IPS-NIHi11 (cell line): ENCODE results near the gene SIRPA.
"Not testable (repeated sequence)": the region's sequence is repeated elsewhere in the genome, so short reads cannot be mapped to it uniquely, and the experiment has no call there.

ENCODE experiments used
- DNase-seq: peaks from one replicate; pipeline ENCODE4 v3.0.0; 2012; ENCODE audit warnings: mixed read lengths, low spot score

Gene SIRPA

GRCh38 chr20:1907586-1907985 is 12.4 kb downstream of the SIRPA start:
- DNase-seq: no peak

GRCh38 chr20:1908191-1908590 is 13.0 kb downstream of the SIRPA start:
- DNase-seq: no peak

- DNase-seq: no peak
Measured at GRCh38 chr20:1909097-1909496, 13.9 kb downstream of the SIRPA start.

DNA sequence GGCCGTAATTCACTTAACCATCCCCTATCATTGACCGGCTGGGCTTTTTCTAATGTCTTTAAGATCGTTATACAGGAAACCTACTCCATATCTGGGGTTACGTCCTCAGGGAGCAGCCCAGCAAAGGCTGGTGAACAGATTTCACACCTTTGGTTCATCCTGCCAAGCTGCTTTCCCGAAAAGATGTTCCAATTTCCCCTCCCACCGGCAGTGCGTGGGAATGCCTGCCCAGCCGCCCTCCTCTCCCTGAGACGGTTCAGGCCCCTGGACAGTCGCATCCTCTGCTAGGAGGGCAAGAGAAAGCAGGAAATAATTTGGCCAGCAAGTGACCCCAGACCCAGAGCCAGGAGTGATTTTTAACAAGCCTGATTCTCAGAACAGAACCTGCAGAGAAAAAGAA is 16.3 kb downstream of the SIRPA start:
- no peak for DNase-seq

- no peak for DNase-seq
Measured at GRCh38 chr20:1912053-1912452, 16.8 kb downstream of the SIRPA start.

DNA sequence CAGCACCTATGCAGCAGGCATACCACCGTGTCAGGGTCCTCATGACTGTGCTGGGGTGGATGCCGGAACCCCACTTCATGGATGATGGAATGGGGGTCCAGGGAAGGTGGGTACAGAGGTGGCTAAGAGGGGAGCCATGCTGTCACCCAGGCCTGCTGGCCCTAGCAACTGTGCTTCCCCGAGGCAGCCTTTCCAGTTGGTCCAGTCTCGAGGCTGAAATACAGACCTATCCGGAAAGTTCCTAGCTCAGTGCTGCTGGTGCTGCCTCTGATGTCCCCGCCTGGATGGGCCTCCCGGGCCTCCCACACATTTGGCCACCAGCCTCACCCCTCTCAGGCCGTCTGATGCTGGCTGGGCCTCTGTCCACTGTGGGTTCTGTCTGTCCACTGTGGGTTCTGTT is 17.4 kb downstream of the SIRPA start:
- DNase-seq: no peak

DNA sequence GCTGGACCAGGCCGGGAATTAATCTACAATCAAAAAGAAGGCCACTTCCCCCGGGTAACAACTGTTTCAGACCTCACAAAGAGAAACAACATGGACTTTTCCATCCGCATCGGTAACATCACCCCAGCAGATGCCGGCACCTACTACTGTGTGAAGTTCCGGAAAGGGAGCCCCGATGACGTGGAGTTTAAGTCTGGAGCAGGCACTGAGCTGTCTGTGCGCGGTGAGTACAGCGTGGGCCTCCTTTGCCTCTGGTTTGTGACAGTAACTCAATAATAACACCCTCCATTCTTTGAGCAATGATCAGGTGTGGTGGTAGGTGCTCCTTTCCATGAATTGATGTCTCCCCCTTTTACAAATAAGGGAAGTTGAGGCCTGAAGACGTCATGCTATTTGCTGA is 20.0 kb downstream of the SIRPA start:
- DNase-seq: not testable (repeated sequence)

DNA sequence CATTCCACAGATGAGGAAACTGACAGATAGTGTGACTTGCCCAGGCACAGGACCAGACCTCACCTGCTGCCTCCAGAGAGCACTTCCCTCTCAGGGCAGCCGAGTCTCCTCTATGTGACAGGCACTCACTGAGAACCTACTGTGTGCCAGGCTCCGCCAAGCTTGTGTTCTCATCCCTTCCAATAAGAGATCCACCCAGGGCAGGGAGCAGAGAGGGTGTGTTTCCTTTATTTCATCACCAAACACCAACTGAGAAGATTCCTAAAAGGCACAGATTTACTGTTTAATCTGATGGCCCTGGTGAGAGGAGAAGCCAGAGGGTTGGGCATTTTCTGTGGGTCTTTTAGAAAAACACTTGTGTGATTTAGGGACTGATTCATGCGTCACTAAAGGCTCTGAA is 20.5 kb downstream of the SIRPA start:
- no peak for DNase-seq

DNA sequence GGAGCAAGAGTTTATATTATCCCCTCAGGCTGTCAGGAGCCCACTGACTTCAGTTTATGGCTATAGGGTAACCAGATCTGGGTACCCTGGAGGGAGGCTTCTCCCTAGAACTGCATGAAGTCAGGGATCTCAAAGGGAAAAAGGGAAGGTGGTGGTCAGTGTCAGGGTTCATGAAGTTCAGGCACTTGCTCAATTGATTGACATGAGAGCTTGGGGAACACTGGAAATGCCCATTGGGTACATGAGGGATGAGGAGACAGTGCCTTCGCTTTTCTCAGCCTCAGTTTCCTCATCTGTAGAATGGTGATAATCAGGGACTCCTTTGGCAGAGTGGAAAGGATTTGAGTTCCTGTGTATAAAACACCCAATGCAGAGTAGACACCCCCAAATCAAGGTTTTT is 22.6 kb downstream of the SIRPA start:
- no peak for DNase-seq

DNA sequence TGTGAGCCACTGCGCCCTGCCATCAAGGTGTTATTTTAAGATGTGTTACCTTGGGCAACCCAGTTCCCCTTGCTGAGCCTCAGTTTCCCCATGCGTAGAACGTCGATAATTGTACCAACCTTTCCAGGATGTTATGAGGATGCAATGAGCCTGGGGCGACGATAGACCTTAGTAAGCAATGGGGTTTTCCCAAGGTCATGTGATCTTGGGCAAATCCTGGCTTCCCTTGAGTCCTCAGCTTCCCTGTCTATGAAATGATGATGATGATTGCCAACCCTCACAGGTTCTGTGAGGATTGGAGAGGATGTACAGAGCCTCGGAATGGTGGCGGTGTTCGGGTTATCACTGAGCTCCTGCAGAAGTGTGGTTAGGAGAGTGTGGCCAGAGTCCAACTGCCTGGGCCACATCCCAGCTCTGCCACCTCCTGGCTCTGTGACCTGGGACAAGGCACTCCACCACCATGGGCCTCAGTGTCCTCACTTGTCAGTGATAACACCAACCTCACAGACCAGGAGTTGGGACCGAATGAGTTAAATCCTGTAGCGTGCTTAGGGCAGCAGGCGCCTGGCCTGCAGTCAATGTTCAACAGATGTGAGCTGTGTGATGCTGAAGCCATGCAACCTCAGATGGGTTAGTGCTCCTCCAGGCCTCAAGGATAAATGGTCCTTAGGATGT is 23.4 kb downstream of the SIRPA start:
- no peak for DNase-seq

DNA sequence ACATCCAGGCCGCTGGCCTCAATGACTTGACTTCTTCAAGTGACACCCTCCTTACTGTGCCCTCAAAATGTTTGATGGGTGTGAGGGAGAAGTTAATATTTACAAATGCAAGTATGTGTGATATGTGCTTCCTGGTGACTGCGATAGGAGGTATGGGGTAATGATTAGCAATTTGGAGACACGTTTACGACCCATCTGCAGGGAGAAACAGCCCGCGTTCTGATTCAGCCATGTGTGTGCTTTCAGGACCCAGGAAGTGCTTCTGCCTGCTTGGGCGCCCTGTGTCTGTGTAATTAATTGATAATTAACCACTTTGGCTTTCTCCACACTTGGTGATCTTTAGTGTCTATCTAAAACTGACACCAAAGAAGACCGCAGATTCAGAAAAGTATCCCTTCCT is 25.0 kb downstream of the SIRPA start:
- no peak for DNase-seq

DNA sequence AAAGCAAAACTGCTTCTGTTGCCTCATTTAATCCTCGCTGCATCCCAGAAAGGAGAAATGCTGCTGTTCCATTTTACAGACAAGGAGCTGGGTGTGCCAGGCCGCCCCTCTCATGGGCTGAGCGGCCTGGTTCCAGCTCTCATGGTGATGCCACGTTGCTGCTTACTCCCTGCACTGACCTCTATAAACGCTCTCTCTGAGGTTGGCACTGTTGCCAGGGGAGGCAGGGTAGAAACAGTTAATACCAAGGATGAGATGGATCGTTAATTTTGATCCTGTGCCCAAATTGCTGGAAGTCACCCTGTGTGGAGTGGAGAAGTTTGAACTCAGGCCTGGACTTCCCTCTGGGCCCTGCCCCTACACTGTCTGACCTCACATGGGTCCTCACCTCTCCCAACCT is 25.6 kb downstream of the SIRPA start:
- DNase-seq: no peak

DNA sequence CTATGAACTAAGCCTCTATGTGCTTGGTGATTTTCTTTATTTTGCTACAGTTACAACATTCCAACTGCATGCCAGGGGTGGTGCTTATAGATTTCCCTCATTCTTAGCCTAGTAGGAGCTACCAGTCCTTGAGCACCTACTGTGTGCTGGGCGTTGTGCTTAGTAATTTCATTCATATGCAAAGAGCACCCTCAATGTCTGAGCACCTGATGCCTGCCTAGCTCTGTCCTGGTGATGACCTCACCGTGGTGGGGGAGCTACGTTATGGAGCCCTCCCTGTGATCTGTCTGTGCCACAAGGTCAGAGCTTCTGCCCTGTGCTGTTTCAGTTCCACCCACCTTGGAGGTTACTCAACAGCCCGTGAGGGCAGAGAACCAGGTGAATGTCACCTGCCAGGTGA is 26.8 kb downstream of the SIRPA start:
- DNase-seq: not testable (repeated sequence)

DNA sequence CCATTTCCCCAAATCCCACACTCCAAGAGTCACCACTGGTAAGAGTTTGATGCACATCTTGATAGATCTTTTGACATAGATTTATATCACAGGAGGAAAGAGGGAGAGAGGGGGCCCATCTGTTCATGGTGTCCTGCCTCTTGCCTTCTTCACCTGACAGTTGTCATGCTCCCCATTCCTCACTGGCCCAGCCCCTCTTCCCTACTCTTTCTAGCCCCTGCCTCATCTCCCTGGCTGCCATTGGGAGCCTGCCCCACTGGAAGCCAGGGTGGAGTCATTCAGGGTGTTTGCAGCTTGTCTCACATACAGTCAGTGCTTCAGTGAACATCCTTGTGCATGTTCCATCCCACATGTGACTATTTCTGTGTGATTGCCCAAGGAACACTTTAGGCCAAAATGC is 27.6 kb downstream of the SIRPA start:
- no peak for DNase-seq

- no peak for DNase-seq
Measured at GRCh38 chr20:1924910-1925861, 30.0 kb downstream of the SIRPA start.

- DNase-seq: no peak
Measured at GRCh38 chr20:1926237-1926636, 31.0 kb downstream of the SIRPA start.

GRCh38 chr20:1927217-1927616 is 32.0 kb downstream of the SIRPA start:
- no peak for DNase-seq

DNA sequence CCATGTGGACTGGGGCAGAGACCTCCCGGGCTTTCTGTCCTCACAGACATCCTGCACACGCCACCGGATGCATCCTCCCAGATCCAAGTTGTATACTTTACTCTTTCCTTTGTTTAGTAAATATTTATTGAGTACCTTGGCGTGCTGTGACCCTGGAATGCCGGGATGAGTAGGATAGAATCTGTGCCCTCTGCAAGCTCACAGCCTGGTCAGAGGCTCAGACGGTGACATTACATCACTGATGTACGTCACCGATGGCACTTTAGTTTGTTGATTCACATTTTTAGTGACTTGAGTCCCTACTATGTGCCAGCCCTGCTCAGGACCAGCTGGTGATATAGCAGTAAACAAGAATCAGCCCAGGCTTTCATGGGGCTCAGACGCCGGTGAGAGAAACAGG is 32.9 kb downstream of the SIRPA start:
- no peak for DNase-seq

- DNase-seq: no peak
Measured at GRCh38 chr20:1928782-1929181, 33.6 kb downstream of the SIRPA start.

DNA sequence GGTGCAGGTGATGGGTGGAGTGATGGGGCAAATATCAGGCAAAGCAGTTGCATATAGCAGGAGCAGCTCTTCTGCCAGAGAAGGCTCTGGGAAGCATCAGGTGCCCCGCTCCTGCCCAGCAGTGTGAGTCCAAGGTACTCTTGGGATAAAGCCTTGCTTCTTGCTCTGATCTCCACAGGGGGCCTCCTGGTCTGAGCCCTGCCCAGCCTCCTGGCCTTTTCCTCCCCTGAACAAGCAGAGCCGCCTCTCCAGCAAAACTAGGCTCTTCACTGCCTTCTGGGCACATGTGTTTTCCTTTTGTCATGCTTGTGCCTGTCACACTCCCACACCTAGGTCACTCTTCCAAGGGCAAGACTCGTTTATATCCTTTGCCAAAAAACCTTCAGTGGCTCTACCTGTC is 34.3 kb downstream of the SIRPA start:
- DNase-seq: peak; percentile 33

DNA sequence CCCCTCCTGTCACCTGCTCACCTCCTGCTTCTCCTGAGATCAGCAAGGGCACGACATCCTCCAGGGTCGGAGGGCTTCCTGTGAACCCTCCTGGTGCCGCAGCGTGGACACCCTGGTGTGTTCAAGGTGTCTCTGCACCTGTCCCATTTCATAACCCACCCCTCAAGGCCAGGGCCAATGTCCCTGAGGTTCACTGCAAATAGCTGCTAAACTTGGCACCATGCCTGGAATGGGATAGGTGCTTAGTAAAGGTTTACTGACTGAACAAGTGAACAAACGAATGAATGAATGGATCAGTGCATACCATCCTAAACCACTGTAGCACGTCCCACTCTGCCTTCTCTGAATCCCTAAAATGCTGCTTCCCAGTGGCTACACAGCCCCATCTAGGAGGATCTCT is 35.0 kb downstream of the SIRPA start:
- DNase-seq: no peak

DNA sequence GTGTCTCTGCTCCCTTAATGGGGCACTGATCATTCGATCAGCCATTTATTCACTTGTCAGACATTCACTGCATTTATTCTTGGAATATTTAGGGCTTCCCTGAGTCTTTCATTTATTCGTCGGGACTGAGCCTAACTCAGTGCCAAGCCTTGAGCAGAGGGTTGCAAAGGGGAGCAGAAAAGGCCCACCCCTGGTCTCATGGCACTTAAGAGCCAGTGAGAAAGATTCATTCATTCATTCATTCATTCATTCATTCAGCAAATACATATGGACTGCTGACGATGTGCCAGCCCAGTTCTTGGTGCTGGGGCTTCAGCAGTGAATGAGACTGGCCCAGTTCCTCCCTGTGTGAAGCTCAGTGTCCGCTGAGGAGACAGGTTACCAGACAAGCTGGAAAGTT is 36.6 kb downstream of the SIRPA start:
- no peak for DNase-seq

DNA sequence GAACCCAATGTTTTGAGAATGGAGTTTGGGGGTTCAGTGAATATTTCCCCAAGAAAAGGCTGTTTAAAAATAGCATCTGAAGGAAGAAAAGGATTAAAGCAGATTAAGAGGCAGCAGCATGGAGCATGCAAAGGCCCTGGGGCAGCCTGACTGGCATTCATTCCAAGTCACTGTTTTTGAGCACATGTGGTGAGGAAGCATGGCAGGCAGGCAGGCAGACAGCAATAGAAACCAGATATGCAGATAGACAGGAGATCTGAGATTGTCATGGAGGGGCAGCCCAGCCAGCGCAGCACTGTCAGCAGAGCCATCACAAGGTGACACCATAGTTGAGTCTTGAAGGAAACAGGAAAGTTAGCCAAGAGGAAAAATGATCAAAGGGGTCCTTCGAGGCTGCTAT is 37.8 kb downstream of the SIRPA start:
- no peak for DNase-seq

- no peak for DNase-seq
Measured at GRCh38 chr20:1933465-1933870, 38.3 kb downstream of the SIRPA start.
